Neutrophil (primary cell): ENCODE measurements around the gene ACAA1.

Source experiments
- H3K27ac ChIP-seq: fragments of 200-600 bp; sonication (generic); 2 replicates; pipeline ENCODE4 v1.5.1; 2016; ENCODE audit warnings: mild to moderate bottlenecking, moderate library complexity
- H3K27me3 ChIP-seq: fragments of 200-600 bp; sonication (generic); 2 replicates; pipeline ENCODE4 v1.6.0; 2016; ENCODE audit warnings: mild to moderate bottlenecking
- H3K36me3 ChIP-seq: fragments of 200-600 bp; sonication (generic); 2 replicates; pipeline ENCODE4 v1.5.1; 2017
- H3K4me1 ChIP-seq, 2 experiments: fragments of 200-600 bp in 1 of 2; sonication (generic) in 1 of 2; 1 replicate in 1 of 2; 2 replicates in 1 of 2; pipeline versions ENCODE4 v1.5.1 to v1.6.1; 2013 to 2016; ENCODE audit warnings: low read depth in 1 of 2, low read length in 1 of 2, mild to moderate bottlenecking in 1 of 2, moderate library complexity in 1 of 2; ENCODE audit not compliant: control insufficient read depth in 1 of 2, insufficient read depth in 1 of 2
- H3K4me3 ChIP-seq, 2 experiments: fragments of 200-600 bp in 1 of 2; sonication (generic) in 1 of 2; 1 replicate in 1 of 2; 2 replicates in 1 of 2; pipeline ENCODE4 v1.5.1; 2013 to 2016; ENCODE audit warnings: low read depth in 1 of 2, low read length in 1 of 2, mild to moderate bottlenecking in 1 of 2, moderate library complexity in 1 of 2
- H3K9me3 ChIP-seq: fragments of 200-600 bp; sonication (generic); 2 replicates; pipeline ENCODE4 v1.5.1; 2016
- CTCF ChIP-seq: fragments of 200-600 bp; sonication (generic); IDR thresholded peaks from 2 replicates; pipeline ENCODE4 v1.5.1; 2016; ENCODE audit warnings: antibody characterized with exemption

ACAA1 gene

DNA sequence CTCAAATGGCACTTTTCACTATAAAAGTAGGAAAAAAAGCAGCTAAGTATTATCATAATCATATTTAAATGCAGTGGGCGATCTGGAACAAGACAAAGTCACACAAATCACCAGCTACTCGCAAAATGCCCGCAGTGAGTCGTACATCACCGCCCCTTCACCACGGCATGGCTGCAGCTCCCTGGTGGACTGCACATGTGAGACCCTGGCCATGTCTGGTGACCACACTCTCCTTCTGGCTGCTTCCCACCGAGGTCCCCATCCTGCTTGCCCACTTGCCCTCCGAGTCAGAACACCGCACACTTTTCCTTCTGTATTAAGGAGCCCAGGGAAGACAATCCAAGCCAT, 38.6 kb downstream of the ACAA1 start:
- H3K4me1 ChIP-seq = peaks cover 36 to 41% of the 10 kb centered on the region in 2 experiments
- H3K9me3 ChIP-seq = no peaks in the 10 kb centered on the region
- TF ChIP-seq CTCF = no peak
- H3K27me3 ChIP-seq = no peaks in the 10 kb centered on the region
- no peak overlapping the region for H3K27ac ChIP-seq
- no peak overlapping the region for H3K4me3 ChIP-seq
- no peaks in the 10 kb centered on the region for H3K36me3 ChIP-seq

DNA sequence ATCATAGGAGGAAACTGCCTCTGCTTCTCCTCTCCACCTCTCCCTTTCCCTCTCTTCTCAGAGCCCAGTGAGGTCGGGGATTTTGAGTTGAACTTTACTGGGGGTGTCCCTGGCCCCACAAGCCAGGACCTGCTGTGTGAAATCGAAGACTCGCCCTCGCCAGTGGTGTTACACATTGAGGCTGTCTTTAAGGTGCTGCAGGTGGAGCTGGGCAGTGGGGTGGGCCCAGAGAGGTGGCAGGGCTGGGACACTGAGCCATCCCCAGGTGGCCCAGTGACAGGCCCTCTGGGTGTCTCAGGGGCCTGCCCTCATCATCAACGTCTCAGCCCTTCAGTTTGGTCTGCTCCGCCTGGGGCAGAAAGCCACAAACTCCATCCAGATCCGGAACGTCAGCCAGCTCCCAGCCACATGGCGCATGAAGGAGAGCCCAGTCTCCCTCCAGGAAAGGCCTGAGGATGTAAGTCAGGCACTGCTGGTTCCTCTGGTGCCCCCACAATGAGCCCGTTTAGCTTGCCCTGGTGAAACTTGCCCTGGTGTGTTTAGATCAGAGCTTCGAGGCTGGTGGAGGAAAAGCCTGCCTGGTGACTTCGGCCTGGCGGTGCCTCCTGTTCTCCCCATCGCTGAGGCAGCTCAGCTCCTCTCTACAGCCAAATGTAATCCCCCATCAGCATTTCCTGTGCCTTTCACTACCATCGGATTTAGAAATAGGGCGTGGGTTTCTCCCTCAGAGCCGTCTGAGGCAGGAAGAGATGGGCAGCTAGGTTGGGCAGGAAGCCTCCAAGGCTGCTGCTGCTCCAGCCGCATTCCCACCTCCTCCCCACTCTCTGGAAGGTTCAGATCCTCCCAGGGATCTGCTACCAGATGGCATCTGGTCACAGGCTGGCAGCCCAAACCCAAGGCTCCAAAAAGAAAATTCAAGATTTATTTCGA, 39.2 kb downstream of the ACAA1 start:
- TF ChIP-seq CTCF = no peak
- H3K4me3 ChIP-seq = no peak overlapping the region
- no peaks in the 10 kb centered on the region for H3K9me3 ChIP-seq
- H3K4me1 ChIP-seq = peaks cover 29 to 34% of the 10 kb centered on the region in 2 experiments
- no peaks in the 10 kb centered on the region for H3K36me3 ChIP-seq
- H3K27ac ChIP-seq = no peak overlapping the region
- H3K27me3 ChIP-seq = no peaks in the 10 kb centered on the region

DNA sequence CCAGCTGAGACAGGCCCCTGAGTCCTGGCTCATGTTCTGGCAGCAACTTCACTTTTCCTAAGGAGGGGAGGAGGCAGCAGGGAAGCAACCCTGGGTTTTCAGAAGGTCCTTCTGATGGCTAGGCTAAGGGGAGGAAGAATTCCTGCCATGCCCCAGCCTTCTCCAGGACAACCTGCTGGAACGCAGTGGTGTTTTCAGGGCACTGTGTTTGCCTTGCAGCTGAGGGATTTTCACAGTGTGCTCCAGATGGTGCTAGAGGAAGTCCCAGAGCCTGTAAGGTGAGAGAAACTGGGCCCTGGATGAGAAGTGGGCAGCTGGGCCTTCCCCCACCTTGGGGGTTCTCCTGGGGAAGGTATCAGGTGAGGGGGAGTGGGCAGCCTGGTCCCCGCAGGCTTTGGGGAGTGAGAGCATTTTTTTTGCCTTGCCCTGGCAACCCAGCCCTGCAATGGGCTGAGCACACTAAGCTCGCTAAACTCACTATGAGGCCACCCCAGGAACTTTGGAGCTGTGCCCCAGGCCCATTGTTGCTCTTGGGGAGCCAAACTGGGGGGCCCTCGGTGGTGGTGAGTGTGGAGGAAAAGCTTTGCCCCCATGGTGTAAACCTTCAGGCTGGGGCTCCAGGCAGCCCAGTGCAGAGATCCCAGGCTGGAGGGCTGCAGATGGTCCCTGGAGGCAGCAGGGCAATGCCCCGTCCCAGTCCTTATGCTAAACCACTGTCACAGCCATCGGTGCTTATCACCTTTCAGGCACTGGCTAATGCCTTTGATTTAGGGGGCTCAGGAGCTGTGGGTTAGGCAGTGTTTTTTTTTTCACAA, 41.1 kb downstream of the ACAA1 start:
- H3K36me3 ChIP-seq = no peaks in the 10 kb centered on the region
- H3K27me3 ChIP-seq = no peaks in the 10 kb centered on the region
- no peaks in the 10 kb centered on the region for H3K9me3 ChIP-seq
- H3K27ac ChIP-seq = no peak overlapping the region
- H3K4me1 ChIP-seq = peaks cover 12 to 17% of the 10 kb centered on the region in 2 experiments
- TF ChIP-seq CTCF = no peak
- H3K4me3 ChIP-seq = no peak overlapping the region

DNA sequence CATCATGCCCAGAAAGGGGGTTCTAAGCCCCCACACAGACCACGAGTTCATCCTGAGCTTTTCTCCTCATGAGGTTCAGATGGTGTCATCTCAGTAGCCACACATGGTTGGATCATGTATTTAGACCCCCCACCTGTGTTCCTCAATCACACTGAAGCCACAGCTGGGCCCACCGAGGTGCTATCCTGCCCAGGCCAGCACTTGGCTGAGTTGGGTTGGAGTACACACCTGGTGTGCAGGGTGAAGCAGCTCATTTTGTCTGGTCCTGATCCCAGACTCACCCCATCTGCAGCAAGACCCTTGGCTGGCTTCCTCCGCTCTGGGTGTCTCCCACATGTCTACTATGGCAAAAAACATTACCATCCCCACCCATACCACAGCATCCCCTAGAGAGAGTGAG, 41.9 kb downstream of the ACAA1 start:
- Histone ChIP-seq H3K4me1 (peaks cover 12 to 17% of the 10 kb centered on the region in 2 experiments), H3K9me3 (no peaks in the 10 kb centered on the region), H3K27me3 (no peaks in the 10 kb centered on the region), H3K27ac (no peak overlapping the region), H3K4me3 (no peak overlapping the region), H3K36me3 (no peaks in the 10 kb centered on the region)
- TF ChIP-seq CTCF = no peak

DNA sequence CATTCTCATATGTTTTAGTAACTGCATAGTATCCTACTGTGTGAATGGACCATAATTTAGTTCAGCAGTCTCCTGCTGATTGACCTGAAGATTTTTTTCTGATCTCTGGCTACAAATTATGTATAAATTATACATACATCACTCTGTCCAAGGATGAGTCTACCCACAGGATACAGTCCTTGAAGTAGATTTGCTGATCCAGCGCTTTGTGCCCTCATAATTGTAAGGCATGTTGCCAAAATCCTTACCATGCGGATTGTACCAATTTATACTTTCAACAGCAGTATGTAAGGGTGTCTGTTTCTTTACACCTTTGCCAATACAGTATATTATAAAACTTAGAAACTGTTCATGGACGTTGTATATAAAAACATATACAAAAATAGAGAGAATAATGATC, 46.5 kb downstream of the ACAA1 start:
- Histone ChIP-seq H3K9me3 (no peaks in the 10 kb centered on the region), H3K4me3 (no peak overlapping the region), H3K4me1 (peaks cover 24 to 25% of the 10 kb centered on the region in 2 experiments), H3K27ac (no peak overlapping the region), H3K27me3 (no peaks in the 10 kb centered on the region), H3K36me3 (no peaks in the 10 kb centered on the region)
- TF ChIP-seq CTCF = no peak
